Endodermal cell (in vitro differentiated cells): ENCODE measurements around the gene MYO16. TPM values are rescaled to one million over a fixed set of nuclear protein-coding genes. Genes with fewer than 3 reads are reported as not detected.

Experiments used
- DNase-seq: peaks from one replicate; pipeline ENCODE4 v3.0.0-alpha.2; 2017
- H3K27ac ChIP-seq: 2 replicates; pipeline ENCODE4 v1.5.1; 2013; ENCODE audit warnings: mild to moderate bottlenecking, low read depth, low read length, moderate library complexity
- H3K27me3 ChIP-seq: 2 replicates; pipeline ENCODE4 v1.6.1; 2013; ENCODE audit warnings: mild to moderate bottlenecking, low read length, moderate library complexity; ENCODE audit not compliant: insufficient read depth, control insufficient read depth, poor library complexity, severe bottlenecking
- H3K36me3 ChIP-seq: 2 replicates; pipeline ENCODE4 v1.7.0; 2013; ENCODE audit warnings: mild to moderate bottlenecking, low read length, moderate library complexity; ENCODE audit not compliant: control insufficient read depth, insufficient read depth
- H3K4me1 ChIP-seq: one replicate; pipeline ENCODE4 v1.7.0; 2013; ENCODE audit warnings: low read length; ENCODE audit not compliant: control insufficient read depth, insufficient read depth
- H3K4me3 ChIP-seq: 2 replicates; pipeline ENCODE4 v1.5.1; 2013; ENCODE audit warnings: mild to moderate bottlenecking, low read length, moderate library complexity
- H3K9ac ChIP-seq: 2 replicates; pipeline ENCODE4 v1.6.1; 2013; ENCODE audit warnings: mild to moderate bottlenecking, low read length, moderate library complexity; ENCODE audit not compliant: poor library complexity, severe bottlenecking; ENCODE audit errors: extremely low read depth
- H3K9me3 ChIP-seq: 2 replicates; pipeline ENCODE4 v1.6.1; 2013; ENCODE audit warnings: mild to moderate bottlenecking, low read length, moderate library complexity; ENCODE audit not compliant: control insufficient read depth
- H3K27ac Mint-ChIP-seq: 2 replicates; pipeline ENCODE4 v1.8.0; 2020; ENCODE audit warnings: mixed read lengths
- H3K27me3 Mint-ChIP-seq: 2 replicates; pipeline ENCODE4 v1.8.0; 2021; ENCODE audit warnings: mild to moderate bottlenecking, mixed read lengths; ENCODE audit not compliant: insufficient read depth
- H3K36me3 Mint-ChIP-seq: 2 replicates; pipeline ENCODE4 v1.8.0; 2020; ENCODE audit warnings: low read depth, mixed read lengths
- H3K4me1 Mint-ChIP-seq: 2 replicates; pipeline ENCODE4 v1.8.0; 2020; ENCODE audit warnings: mixed read lengths
- H3K4me3 Mint-ChIP-seq: 2 replicates; pipeline ENCODE4 v1.8.0; 2020; ENCODE audit warnings: mild to moderate bottlenecking, moderate library complexity, mixed read lengths
- H3K9me3 Mint-ChIP-seq: 2 replicates; pipeline ENCODE4 v1.8.0; 2020; ENCODE audit warnings: mild to moderate bottlenecking, mixed read lengths
- WGBS, 2 experiments: methylation state at CpG; one replicate each; pipeline versions ENCODE4 v1.1.5 to v1.1.7; 2013; ENCODE audit warnings: missing lambda C conversion rate in 2 of 2, mixed read lengths in 1 of 2; ENCODE audit not compliant: insufficient coverage in 1 of 2, insufficient read length in 1 of 2; 5-methylcytosine and 5-hydroxymethylcytosine counted together
- total RNA-seq, 2 donors: library from RNA; stranded (reverse); fragmentation: NEBNext Ultra II Directional in 1 of 2; extraction: Animal tissue kit (Norgen Biotek cat#: 25700) in 1 of 2; gene quantifications; 2 replicates in 1 of 2; 3 replicates in 1 of 2; pipeline ENCODE4 v1.2.1, GENCODE V29; 2021
- TF ChIP-seq, protein P1 (sequence below): fragments of 200-600 bp; sonication (generic); conservative IDR thresholded peaks from 2 replicates; pipeline ENCODE4 v1.5.0; 2021; ENCODE audit warnings: antibody characterized with exemption, mild to moderate bottlenecking

The MYO16 gene
- total RNA-seq, 2 donors from 2014 or later: 0.70 to 1.2 TPM

- peaks cover 19% of the 10 kb centered on the region for H3K4me1 Mint-ChIP-seq
- H3K9me3 Mint-ChIP-seq: no peaks in the 10 kb centered on the region
- peaks cover 17% of the 10 kb centered on the region for H3K27me3 Mint-ChIP-seq
- H3K9me3 ChIP-seq: no peaks in the 10 kb centered on the region
- no peak overlapping the region for H3K4me3 Mint-ChIP-seq
- WGBS, 2 experiments: 93 to 95% methylated on average over 11 to 15 of the region's 15 CpGs
- no peaks in the 10 kb centered on the region for H3K36me3 Mint-ChIP-seq
- H3K27me3 ChIP-seq: no peaks in the 10 kb centered on the region
- no peaks in the 10 kb centered on the region for H3K4me1 ChIP-seq
- TF ChIP-seq, protein P1, sequence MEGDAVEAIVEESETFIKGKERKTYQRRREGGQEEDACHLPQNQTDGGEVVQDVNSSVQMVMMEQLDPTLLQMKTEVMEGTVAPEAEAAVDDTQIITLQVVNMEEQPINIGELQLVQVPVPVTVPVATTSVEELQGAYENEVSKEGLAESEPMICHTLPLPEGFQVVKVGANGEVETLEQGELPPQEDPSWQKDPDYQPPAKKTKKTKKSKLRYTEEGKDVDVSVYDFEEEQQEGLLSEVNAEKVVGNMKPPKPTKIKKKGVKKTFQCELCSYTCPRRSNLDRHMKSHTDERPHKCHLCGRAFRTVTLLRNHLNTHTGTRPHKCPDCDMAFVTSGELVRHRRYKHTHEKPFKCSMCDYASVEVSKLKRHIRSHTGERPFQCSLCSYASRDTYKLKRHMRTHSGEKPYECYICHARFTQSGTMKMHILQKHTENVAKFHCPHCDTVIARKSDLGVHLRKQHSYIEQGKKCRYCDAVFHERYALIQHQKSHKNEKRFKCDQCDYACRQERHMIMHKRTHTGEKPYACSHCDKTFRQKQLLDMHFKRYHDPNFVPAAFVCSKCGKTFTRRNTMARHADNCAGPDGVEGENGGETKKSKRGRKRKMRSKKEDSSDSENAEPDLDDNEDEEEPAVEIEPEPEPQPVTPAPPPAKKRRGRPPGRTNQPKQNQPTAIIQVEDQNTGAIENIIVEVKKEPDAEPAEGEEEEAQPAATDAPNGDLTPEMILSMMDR: no peak
- no peak for DNase-seq
- no peak overlapping the region for H3K9ac ChIP-seq
- H3K4me3 ChIP-seq: no peak overlapping the region
- H3K36me3 ChIP-seq: no peaks in the 10 kb centered on the region
- H3K27ac ChIP-seq: no peak overlapping the region
- H3K27ac Mint-ChIP-seq: no peak overlapping the region
Measured at GRCh38 chr13:108923386-108924047, 294.1 kb downstream of the MYO16 start.

DNA sequence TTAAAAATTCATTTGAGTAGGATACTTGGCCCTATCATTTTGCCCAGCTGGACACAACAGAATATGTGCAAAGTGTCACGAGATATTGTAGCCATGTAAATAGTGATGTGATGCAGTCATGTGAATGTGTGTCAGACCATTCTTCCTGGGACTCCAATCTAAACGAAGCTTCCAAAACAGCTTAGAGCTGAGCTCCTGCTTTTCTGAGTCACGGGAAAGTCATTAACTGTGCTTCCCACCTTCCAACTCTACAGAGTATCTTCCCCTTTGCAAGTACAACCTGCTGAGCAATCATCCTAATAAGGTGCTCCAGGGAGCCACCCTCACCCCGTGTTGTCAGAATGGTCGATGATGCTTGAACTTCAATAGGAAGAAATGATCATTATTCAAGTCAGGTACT is 294.7 kb downstream of the MYO16 start:
- no peaks in the 10 kb centered on the region for H3K36me3 ChIP-seq
- no peak overlapping the region for H3K4me3 ChIP-seq
- no peaks in the 10 kb centered on the region for H3K36me3 Mint-ChIP-seq
- H3K4me3 Mint-ChIP-seq: no peak overlapping the region
- no peaks in the 10 kb centered on the region for H3K9me3 Mint-ChIP-seq
- H3K9me3 ChIP-seq: no peaks in the 10 kb centered on the region
- 86 to 93% methylated on average over 4 to 5 of the region's 5 CpGs for WGBS, 2 experiments
- TF ChIP-seq, protein P1: no peak
- H3K27me3 ChIP-seq: no peaks in the 10 kb centered on the region
- no peaks in the 10 kb centered on the region for H3K4me1 ChIP-seq
- no peak for DNase-seq
- H3K27ac Mint-ChIP-seq: no peak overlapping the region
- peaks cover 17% of the 10 kb centered on the region for H3K27me3 Mint-ChIP-seq
- no peak overlapping the region for H3K9ac ChIP-seq
- no peak overlapping the region for H3K27ac ChIP-seq
- peaks cover 19% of the 10 kb centered on the region for H3K4me1 Mint-ChIP-seq

GRCh38 chr13:108924541-108924940 is 295.1 kb downstream of the MYO16 start:
- no peak overlapping the region for H3K27ac Mint-ChIP-seq
- WGBS, 2 experiments: 87 to 89% methylated on average over 11 of the region's 11 CpGs
- Histone ChIP-seq H3K9me3 (no peaks in the 10 kb centered on the region), H3K9ac (no peak overlapping the region), H3K36me3 (no peaks in the 10 kb centered on the region), H3K4me3 (no peak overlapping the region), H3K27ac (no peak overlapping the region), H3K4me1 (no peaks in the 10 kb centered on the region), H3K27me3 (no peaks in the 10 kb centered on the region)
- peaks cover 17% of the 10 kb centered on the region for H3K27me3 Mint-ChIP-seq
- H3K9me3 Mint-ChIP-seq: no peaks in the 10 kb centered on the region
- H3K4me3 Mint-ChIP-seq: no peak overlapping the region
- DNase-seq: no peak
- H3K4me1 Mint-ChIP-seq: peaks cover 19% of the 10 kb centered on the region
- no peaks in the 10 kb centered on the region for H3K36me3 Mint-ChIP-seq
- TF ChIP-seq, protein P1: peak; percentile 20
